SHP77 treated with DMSO at 0.1 percent for 48 hours (cell line): ENCODE measurements around the gene FNDC3B.

ENCODE experiments used
- DNase-seq: peaks from one replicate; lab custom pipeline; 2025; lab: John Stamatoyannopoulos, UW

FNDC3B gene

GRCh38 chr3:172115787-172116186 is 76.4 kb downstream of the FNDC3B start:
- DNase-seq: no peak

GRCh38 chr3:172118019-172118418 is 78.6 kb downstream of the FNDC3B start:
- DNase-seq: no peak

- DNase-seq: no peak
Measured at GRCh38 chr3:172119266-172119969, 80.0 kb downstream of the FNDC3B start.

- no peak for DNase-seq
Measured at GRCh38 chr3:172120912-172121311, 81.5 kb downstream of the FNDC3B start.

GRCh38 chr3:172121981-172122380 is 82.6 kb downstream of the FNDC3B start:
- no peak for DNase-seq

GRCh38 chr3:172124271-172124670 is 84.9 kb downstream of the FNDC3B start:
- no peak for DNase-seq

- DNase-seq: no peak
Measured at GRCh38 chr3:172125053-172125452, 85.7 kb downstream of the FNDC3B start.

GRCh38 chr3:172125963-172126457 is 86.6 kb downstream of the FNDC3B start:
- no peak for DNase-seq

GRCh38 chr3:172126741-172127140 is 87.4 kb downstream of the FNDC3B start:
- DNase-seq: no peak

GRCh38 chr3:172127141-172127540 is 87.8 kb downstream of the FNDC3B start:
- no peak for DNase-seq

- no peak for DNase-seq
Measured at GRCh38 chr3:172127929-172128580, 88.7 kb downstream of the FNDC3B start.

GRCh38 chr3:172128858-172129257 is 89.5 kb downstream of the FNDC3B start:
- DNase-seq: no peak

GRCh38 chr3:172129498-172129849 is 90.1 kb downstream of the FNDC3B start:
- no peak for DNase-seq

- DNase-seq: peak; percentile 38
Measured at GRCh38 chr3:172129850-172130716, 90.7 kb downstream of the FNDC3B start.

GRCh38 chr3:172130717-172131050 is 91.3 kb downstream of the FNDC3B start:
- DNase-seq: no peak

GRCh38 chr3:172131746-172132145 is 92.4 kb downstream of the FNDC3B start:
- no peak for DNase-seq

- DNase-seq: no peak
Measured at GRCh38 chr3:172132159-172132586, 92.8 kb downstream of the FNDC3B start.

- DNase-seq: no peak
Measured at GRCh38 chr3:172132721-172133311, 93.4 kb downstream of the FNDC3B start.

- DNase-seq: no peak
Measured at GRCh38 chr3:172133838-172134237, 94.5 kb downstream of the FNDC3B start.

GRCh38 chr3:172134352-172134751 is 95.0 kb downstream of the FNDC3B start:
- DNase-seq: no peak

GRCh38 chr3:172135185-172135584 is 95.8 kb downstream of the FNDC3B start:
- no peak for DNase-seq

- DNase-seq: no peak
Measured at GRCh38 chr3:172135820-172136219, 96.4 kb downstream of the FNDC3B start.
